HCT116 (cell line): Measurements from ENCODE around the gene RGS9BP.
"Not testable (repeated sequence)": the region's sequence is repeated elsewhere in the genome, so short reads cannot be mapped to it uniquely, and the experiment has no call there.

ENCODE experiments used
- CEBPB ChIP-seq: IDR thresholded peaks from 2 replicates; pipeline ENCODE4 v1.6.1; 2012; ENCODE audit warnings: low read depth
- EZH2 ChIP-seq: fragments of 200-600 bp; sonication (generic); IDR thresholded peaks from 2 replicates; pipeline ENCODE4 v1.6.1; 2017; ENCODE audit warnings: antibody characterized with exemption, mixed run types
- EZH2phosphoT487 ChIP-seq: fragments of 200-600 bp; IDR thresholded peaks from 2 replicates; pipeline ENCODE4 v1.6.1; 2018; ENCODE audit warnings: antibody characterized with exemption, borderline replicate concordance
- POLR2A ChIP-seq: IDR thresholded peaks from 2 replicates; pipeline ENCODE4 v1.7.0; 2011; ENCODE audit warnings: borderline replicate concordance; ENCODE audit not compliant: insufficient read depth, insufficient read length; ENCODE audit errors: extremely low read depth
- POLR2AphosphoS5 ChIP-seq: IDR thresholded peaks from 2 replicates; pipeline ENCODE4 v1.6.1; 2011; ENCODE audit warnings: mild to moderate bottlenecking, low read depth, low read length, moderate library complexity
- RAD21 ChIP-seq: IDR thresholded peaks from 2 replicates; pipeline ENCODE4 v1.6.1; 2012; ENCODE audit warnings: low read depth, mild to moderate bottlenecking
- SP1 ChIP-seq: IDR thresholded peaks from 2 replicates; pipeline ENCODE4 v1.6.1; 2012; ENCODE audit warnings: low read depth
- TCF7L2 ChIP-seq: IDR thresholded peaks from 2 replicates; pipeline ENCODE4 v1.7.0; 2011; ENCODE audit warnings: borderline replicate concordance, inconsistent platforms; ENCODE audit not compliant: insufficient read depth, insufficient read length; ENCODE audit errors: extremely low read depth
- YY1 ChIP-seq: IDR thresholded peaks from 2 replicates; pipeline ENCODE4 v1.6.1; 2011; ENCODE audit warnings: low read length, low read depth, moderate library complexity, mild to moderate bottlenecking; ENCODE audit not compliant: insufficient replicate concordance; ENCODE audit errors: extremely low read depth
- ZNF274 ChIP-seq: fragments of 200-500 bp; sonication (Bioruptor generic); IDR thresholded peaks from 2 replicates; pipeline ENCODE4 v1.6.1; 2014; ENCODE audit warnings: mild to moderate bottlenecking, low read depth, low read length, inconsistent platforms
- TF ChIP-seq, protein P1 (sequence below), 3 experiments: fragments of 200-600 bp in 1 of 3; sonication (generic) in 1 of 3; IDR thresholded peaks in 2 of 3; conservative IDR thresholded peaks in 1 of 3; 2 replicates each; pipeline ENCODE4 v1.5.1; 2012 to 2017; ENCODE audit warnings: low read depth in 2 of 3, low read length in 2 of 3, antibody characterized with exemption in 1 of 3, borderline replicate concordance in 1 of 3, control low read depth in 1 of 3, mild to moderate bottlenecking in 1 of 3, mixed read lengths in 1 of 3, mixed run types in 1 of 3, moderate library complexity in 1 of 3; ENCODE audit not compliant: insufficient read depth in 1 of 3
- TF ChIP-seq, protein P2 (sequence below): IDR thresholded peaks from 2 replicates; pipeline ENCODE4 v1.6.1; 2011; ENCODE audit warnings: mild to moderate bottlenecking, low read length, moderate library complexity; ENCODE audit not compliant: insufficient replicate concordance; ENCODE audit errors: extremely low read depth
- TF ChIP-seq, protein P3 (sequence below): IDR thresholded peaks from 2 replicates; pipeline ENCODE4 v1.6.1; 2012
- TF ChIP-seq, protein P4 (sequence below): IDR thresholded peaks from 2 replicates; pipeline ENCODE4 v1.6.1; 2012; ENCODE audit warnings: low read depth

DNA sequence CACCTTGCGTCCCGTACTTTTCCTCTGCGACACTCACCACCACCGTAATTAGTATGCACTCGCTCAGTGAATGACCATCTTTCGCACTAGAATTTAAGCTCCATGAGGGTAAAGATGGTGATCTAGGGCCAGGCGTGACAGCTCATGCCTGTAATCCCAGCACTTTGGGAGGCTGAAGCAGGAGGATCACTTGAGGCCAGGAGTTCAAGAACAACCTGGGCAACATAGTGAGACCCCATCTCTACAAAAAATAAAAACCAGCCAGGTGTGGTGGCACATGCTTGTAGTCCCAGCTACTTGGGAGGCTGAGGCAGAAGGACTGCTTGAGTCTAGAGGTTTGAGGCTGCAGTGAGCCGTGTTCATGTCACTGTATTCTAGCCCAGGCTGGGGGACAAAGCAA lies 19.3 kb upstream of the RGS9BP start:
- not testable (repeated sequence) for TF ChIP-seq EZH2, ZNF274, POLR2AphosphoS5, SP1, POLR2A, RAD21, CEBPB, EZH2phosphoT487, TCF7L2, YY1
- TF ChIP-seq, protein P1, sequence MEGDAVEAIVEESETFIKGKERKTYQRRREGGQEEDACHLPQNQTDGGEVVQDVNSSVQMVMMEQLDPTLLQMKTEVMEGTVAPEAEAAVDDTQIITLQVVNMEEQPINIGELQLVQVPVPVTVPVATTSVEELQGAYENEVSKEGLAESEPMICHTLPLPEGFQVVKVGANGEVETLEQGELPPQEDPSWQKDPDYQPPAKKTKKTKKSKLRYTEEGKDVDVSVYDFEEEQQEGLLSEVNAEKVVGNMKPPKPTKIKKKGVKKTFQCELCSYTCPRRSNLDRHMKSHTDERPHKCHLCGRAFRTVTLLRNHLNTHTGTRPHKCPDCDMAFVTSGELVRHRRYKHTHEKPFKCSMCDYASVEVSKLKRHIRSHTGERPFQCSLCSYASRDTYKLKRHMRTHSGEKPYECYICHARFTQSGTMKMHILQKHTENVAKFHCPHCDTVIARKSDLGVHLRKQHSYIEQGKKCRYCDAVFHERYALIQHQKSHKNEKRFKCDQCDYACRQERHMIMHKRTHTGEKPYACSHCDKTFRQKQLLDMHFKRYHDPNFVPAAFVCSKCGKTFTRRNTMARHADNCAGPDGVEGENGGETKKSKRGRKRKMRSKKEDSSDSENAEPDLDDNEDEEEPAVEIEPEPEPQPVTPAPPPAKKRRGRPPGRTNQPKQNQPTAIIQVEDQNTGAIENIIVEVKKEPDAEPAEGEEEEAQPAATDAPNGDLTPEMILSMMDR (IDR thresholded peaks at IDR 0.05 in 2 of 3, conservative IDR thresholded peaks at IDR 0.05 in 1 of 3; ENCODE audit: borderline replicate concordance in 1 of 3, insufficient read depth in 1 of 3, low read depth in 2 of 3, low read length in 2 of 3), result not testable (repeated sequence)
- TF ChIP-seq, protein P2, sequence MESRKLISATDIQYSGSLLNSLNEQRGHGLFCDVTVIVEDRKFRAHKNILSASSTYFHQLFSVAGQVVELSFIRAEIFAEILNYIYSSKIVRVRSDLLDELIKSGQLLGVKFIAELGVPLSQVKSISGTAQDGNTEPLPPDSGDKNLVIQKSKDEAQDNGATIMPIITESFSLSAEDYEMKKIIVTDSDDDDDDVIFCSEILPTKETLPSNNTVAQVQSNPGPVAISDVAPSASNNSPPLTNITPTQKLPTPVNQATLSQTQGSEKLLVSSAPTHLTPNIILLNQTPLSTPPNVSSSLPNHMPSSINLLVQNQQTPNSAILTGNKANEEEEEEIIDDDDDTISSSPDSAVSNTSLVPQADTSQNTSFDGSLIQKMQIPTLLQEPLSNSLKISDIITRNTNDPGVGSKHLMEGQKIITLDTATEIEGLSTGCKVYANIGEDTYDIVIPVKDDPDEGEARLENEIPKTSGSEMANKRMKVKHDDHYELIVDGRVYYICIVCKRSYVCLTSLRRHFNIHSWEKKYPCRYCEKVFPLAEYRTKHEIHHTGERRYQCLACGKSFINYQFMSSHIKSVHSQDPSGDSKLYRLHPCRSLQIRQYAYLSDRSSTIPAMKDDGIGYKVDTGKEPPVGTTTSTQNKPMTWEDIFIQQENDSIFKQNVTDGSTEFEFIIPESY, result not testable (repeated sequence)
- TF ChIP-seq, protein P3, sequence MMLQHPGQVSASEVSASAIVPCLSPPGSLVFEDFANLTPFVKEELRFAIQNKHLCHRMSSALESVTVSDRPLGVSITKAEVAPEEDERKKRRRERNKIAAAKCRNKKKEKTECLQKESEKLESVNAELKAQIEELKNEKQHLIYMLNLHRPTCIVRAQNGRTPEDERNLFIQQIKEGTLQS, result not testable (repeated sequence)
- TF ChIP-seq, protein P4, sequence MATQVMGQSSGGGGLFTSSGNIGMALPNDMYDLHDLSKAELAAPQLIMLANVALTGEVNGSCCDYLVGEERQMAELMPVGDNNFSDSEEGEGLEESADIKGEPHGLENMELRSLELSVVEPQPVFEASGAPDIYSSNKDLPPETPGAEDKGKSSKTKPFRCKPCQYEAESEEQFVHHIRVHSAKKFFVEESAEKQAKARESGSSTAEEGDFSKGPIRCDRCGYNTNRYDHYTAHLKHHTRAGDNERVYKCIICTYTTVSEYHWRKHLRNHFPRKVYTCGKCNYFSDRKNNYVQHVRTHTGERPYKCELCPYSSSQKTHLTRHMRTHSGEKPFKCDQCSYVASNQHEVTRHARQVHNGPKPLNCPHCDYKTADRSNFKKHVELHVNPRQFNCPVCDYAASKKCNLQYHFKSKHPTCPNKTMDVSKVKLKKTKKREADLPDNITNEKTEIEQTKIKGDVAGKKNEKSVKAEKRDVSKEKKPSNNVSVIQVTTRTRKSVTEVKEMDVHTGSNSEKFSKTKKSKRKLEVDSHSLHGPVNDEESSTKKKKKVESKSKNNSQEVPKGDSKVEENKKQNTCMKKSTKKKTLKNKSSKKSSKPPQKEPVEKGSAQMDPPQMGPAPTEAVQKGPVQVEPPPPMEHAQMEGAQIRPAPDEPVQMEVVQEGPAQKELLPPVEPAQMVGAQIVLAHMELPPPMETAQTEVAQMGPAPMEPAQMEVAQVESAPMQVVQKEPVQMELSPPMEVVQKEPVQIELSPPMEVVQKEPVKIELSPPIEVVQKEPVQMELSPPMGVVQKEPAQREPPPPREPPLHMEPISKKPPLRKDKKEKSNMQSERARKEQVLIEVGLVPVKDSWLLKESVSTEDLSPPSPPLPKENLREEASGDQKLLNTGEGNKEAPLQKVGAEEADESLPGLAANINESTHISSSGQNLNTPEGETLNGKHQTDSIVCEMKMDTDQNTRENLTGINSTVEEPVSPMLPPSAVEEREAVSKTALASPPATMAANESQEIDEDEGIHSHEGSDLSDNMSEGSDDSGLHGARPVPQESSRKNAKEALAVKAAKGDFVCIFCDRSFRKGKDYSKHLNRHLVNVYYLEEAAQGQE, result not testable (repeated sequence)
